ENCODE measurements around the gene RAB7B.

DNA sequence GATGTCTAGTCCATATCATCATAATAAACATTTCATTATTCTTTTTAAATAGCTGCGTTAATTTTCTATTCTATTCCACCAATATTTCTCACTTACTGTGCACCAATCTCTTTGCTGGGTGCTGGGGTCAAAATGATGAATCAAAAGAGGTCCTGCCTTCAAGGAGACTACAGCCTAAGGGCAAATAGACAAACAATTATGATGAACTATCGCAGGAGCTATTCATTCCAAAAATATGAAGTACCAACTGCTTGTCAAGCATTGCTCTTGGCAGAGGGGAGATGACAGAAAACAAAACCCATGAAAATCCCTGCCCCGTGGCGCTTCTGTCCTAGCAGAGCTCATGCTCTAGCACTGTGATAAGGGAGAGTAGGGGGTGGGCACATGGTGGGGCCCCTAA, 31.1 kb downstream of the RAB7B start:
- TF ChIP-seq POLR2A (IDR thresholded peaks at IDR 0.05; ENCODE audit: low read length) = no peak
- no peak for TF ChIP-seq GATA1 (IDR thresholded peaks at IDR 0.05; ENCODE audit: low read depth, low read length)
